NOMO-1 (cell line): Measurements from ENCODE around the gene CADM2.
"Not testable (repeated sequence)": the region's sequence is repeated elsewhere in the genome, so short reads cannot be mapped to it uniquely, and the experiment has no call there.

Source experiments
- DNase-seq, 2 experiments: peaks; one replicate each; lab custom pipeline; 2025; ENCODE audit not compliant: unreplicated experiment in 2 of 2; lab: John Stamatoyannopoulos, UW

Gene CADM2

DNA sequence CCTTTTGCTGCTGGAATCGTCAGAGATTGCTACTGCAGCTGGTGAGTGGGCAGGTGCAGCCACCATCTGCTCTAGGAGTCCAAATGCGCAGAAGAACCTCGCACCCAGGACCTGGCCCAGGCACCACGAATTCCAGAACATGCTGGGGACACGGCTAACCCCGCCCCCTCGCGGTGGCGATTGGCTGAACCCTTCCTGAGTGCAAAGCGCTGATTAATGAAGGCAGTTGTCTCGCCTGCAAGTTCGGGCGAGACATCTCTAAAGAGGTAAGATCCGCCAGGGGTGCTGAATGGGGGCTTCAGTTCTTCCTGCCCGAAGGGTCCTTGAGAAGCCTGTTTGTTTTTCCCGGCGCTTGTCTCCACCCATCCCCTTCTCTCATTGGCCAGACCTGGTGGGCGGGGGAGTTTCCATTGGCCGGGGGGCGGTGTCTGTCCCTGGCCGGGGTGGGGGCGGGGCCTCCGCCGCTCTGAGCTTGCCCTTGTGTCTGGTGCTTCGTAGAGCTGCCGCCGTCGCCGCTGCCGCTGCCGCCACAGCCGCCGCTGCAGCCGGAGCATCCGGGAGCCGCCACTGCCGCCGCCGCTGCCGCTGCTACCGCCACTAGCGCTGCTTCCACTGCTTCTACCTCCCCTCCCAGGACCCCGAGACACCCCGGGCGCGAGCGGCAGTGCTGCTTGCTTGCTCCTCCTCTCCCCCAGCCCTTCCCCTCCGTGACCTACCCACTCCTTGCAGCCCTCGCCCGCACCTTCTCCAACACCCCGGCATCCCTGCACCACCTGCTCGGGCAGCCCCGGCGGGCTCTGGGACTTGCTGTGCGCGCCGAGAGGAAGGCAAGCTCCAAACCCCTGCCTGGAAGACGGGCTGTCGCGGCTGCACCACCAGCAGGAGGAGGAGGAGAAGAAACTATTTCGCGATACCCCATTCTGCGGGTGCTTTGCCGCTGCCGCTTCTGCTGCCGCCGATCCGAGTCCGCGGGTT is at the start of gene CADM2:
CADM2 (plus strand) TSS at position 495 of the 975 bp plus-strand sequence.
- DNase-seq, result no peak

DNA sequence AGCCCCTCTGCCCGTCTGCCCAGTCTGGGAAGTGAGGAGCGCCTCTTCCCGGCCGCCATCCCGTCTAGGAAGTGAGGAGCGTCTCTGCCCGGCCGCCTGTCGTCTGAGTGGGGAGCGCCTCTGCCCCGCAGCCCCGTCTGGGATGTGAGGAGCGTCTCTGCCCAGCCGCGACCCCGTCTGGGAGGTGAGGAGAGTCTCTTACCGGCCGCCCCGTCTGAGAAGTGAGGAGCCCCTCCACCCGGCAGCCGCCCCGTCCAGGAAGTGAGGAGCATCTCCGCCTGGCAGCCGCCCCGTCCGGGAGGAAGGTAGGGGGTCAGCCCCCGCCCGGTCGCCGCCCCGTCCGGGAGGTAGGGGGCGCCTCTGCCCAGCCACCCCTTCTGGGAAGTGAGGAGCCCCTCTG is 40.2 kb upstream of the CADM2 start:
- DNase-seq, result not testable (repeated sequence)

DNA sequence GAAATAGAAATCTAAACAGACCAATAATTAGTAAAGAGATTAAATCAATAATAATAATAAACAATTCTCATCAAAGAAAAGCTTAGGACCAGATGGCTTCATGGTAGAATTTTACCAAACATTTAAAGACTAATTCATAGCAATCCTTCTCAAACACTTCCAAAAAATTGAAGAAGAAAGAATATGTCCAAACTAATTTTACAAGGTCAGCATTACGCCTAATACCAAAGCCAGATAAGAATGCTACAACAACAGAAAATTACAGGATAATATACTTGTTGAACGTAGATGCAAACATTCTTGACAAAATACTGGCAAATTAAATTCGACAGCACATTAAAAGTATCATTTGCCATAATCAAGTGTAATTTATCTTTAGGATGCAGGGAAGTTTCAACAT is 36.1 kb upstream of the CADM2 start:
- no peak for DNase-seq

DNA sequence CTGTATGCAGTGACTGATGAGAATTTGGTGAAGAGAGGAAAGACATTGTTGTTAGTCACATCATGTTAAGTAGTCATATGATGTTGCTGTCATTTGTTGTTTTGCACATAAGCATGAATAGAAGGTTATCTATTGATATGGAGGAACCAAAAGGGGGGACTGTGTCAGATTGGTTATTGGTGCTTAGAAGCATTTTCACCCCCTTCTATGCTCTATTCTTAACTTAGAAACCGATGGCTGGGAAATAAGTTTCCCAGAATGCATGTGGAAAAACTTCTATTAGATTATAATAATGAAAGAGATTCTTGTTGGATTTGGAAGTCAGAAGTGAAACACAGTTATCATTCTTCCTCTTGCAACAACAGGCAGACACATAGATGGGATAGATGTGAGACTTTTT is 33.2 kb upstream of the CADM2 start:
- DNase-seq, result no peak

DNA sequence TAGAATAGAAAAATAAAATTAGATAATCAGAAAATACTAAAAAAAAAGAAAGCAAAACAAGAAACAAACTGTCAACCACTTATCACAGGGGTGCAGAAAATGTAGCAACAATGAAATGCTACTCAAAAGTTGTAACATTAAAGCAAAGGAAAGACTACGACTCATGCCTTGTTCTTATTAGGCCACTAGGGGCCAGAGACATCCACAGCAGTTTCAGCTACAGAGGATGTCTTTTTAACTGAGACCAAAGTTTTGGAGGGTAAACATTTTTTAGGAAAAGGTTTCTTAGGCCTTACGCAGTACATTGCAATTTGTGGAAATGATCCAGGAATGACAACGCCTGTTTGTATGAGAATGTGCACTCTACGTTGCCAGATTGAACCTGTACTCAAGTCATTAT is 15.4 kb upstream of the CADM2 start:
- DNase-seq, result no peak

DNA sequence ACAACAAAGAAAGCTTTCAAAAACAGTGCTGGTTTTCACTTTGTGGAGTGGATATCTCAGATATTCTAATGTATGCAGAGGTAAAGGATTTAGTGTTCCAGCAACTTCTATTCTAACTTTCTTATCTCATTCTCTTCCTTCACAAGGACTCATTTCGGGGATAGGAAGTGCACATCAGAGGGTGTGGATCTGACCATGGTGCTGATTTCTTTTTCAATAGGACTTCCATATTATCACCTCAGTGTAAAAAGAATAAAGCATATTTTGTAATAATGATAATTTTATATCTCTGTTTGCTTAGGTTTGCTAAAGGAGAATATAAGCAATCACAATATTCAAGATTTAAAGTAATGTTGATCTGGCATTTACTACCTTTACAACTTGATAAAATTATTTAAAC is 12.5 kb upstream of the CADM2 start:
- no peak for DNase-seq

DNA sequence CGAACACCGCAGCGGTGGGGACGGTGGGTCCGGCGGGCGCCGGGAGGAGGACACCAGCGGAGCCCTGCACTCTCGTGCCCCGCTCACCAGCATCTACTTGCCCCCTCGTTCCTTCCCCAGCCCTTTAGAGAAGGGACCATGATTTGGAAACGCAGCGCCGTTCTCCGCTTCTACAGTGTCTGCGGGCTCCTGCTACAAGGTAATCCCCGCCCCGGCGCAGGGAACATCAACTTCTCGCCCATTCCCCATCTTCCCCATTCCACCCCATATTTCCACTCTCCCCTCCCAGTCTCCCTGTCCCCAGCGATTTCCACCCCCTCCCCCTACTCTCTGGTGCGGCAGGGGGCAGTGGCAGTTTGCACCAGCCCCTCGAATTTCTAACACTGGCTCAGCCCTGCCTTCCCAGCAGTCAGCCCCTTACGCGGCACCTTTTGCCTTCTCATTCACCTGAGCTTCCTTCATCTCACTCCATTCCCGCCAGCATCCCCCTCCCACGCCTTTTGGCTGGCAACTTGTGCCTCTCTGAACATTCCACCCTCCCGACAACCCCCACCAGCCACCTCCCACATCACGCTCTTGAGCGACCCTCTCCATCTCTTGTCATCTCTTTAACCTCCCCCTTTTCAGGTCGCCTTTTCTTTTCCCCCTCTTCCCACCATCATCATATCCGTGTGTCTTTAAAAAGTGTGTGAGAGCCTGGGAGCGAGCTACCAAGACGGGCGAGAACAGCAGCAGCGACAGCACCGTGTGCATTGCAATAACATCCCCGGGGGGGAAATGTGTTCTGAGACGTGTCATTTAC is 882 bp downstream of the CADM2 start:
- DNase-seq, result no peak

DNA sequence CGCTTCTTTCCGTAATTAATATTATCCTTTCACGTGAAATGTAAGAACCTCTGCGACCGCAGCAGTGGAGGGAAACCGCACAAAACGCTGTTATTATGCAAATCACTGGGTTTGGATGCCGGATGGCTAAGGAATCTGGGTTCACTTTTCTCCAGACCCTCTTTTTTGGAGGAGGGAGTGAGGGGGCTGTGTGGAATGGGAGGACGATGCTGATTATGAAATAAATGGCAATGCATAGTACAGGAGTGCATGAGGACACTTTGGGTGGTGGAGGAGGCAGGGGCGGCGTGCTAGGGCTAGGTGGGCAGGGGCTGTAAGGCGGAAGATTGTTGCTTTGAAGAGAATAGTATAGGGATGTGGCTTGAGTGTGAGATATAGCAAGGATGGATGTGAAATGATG is 1.8 kb downstream of the CADM2 start:
- no peak for DNase-seq

DNA sequence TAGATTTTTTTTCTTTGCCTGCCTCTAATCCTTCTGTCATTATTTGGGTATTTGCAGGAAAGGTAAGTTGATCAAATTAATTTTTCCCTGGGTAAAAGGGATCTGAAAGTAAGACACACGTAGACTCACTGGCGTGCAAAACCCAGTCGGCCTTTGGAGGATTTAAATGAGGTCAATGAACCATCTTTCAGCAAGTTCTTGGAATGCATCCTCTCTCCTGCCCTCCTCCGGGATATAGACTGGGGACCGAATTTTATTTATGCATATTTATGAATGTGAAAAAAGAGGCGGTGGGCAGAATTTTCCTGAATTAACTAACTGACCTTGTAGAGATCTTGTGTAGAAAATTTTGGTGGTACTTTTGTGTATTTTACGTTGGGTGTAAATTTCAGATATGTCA is 2.2 kb downstream of the CADM2 start:
- no peak for DNase-seq

DNA sequence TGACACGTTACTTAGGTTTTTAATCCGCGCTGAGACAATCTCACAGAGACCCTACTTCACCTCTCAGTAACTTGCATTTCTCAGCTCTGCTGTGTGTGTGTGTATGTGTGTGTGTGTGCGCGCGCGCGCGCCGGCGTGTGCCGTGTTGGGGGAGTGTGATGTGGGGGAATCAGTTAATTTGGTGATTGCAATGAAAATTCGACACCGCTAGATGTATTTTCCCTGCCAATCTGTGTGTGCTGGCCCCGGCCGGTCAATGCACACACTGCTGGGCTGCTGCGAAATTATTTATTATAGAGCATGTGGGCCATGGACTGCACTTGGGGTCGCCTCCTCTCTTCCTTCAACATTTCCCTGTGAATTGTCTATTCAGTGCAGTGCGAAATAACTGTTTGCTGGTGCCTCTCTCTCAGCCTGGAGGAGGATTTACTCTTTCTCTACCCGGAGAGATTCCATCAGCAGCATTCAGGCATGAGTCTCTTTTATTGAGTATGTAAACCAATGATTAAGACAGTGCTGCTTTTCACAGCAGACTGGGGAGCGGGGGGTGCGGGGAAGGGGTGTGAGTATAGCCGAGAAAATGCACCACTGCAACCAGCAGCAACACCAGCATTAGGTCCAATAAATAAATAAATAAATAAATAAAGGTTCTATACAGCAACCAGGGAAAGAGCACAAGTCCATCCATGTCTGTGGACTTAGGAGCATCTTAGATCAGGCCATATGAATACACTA is 2.9 kb downstream of the CADM2 start:
- DNase-seq, result no peak

DNA sequence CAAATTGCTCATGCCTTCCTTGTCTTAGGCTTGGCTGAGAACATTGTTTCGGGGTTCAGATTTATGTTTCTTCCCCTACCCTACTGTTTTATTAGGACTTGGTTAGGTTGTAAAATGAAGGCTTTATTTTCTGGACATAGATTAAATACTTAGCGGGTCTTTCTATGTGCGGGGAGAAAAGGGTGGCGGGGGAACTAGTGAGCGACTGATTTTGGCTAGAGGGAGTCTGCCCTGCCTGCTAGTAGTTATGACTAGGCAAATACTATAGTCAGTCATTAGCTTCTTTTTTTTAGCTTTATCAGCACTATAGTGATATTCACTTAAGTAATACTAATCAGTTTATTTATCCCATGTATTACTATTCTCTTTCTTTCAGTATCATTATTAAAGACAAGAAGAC is 3.6 kb downstream of the CADM2 start:
- DNase-seq, result no peak

DNA sequence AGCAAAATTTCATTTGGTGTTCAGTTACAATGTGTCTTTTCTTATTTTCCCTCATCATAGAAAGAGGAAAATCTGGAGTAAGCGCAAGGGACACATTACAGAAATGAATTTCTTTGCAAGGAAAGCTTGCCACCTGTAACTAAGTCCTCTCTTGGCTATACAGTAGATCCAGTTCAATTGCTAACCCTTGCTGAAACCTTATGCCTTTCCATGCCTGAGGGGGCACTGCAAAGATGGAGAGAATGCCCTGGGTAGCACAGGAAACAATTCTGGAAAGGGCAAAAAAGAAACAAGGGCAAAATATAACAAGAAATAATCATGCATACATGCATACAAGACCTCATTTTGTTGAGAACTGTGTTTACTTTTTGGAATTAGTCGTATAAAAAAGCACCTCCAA is 4.3 kb downstream of the CADM2 start:
- DNase-seq, result no peak

DNA sequence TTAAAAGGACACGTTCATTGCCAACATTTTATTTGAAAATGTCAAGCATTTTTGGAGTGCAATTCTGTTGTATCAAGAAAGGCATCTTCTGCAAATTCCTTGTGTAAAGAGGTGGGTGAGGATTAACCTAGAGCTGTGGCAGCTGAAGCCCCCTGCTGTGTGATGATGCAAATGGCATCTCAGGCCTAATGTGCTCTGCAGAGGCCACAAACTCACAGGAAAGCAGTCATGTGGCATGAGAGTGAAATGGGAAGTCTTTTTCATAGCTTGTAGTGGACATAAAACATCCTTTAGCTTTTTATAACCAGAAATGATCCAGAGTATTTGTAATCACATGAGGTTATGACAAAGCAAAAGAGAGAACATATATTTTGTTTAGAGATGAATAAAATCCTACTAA is 6.4 kb downstream of the CADM2 start:
- DNase-seq, result no peak

DNA sequence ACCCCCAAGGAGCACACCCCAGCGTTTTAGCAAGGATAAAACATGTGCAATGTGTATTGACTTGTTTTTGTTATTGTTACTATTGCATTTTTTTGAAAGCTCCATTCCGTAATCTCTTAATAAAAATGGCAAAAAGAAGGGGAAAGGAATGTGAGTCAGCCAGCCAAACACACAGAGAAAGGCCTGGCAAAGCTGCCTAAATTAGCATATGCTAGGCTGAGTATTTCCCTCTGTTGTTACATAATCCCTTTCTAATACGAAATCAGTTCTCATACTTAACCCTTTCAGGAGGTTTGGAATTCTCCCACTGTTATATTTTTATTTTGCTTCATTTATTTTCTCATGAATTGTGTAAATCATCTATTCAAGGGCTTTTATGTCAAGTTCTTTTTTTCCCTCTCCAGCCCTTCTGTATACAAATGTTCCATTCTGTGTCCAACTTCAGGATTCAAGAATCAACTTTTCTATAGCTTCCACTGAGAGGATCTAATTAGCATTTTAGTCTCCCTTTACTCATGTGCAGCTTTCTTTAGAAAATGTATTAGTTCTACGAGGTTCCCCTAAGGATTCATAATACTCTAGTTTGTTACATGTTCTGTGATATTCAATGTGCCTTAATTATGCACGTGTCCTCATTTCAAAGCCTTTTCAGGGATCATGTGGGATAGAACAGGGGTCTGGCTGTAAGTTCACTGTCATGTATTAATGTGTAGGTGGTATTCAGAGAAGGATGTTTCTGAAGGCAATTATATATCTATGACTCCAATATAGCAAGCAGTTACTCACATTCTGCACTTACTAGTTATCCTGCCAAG is 9.2 kb downstream of the CADM2 start:
- no peak for DNase-seq

DNA sequence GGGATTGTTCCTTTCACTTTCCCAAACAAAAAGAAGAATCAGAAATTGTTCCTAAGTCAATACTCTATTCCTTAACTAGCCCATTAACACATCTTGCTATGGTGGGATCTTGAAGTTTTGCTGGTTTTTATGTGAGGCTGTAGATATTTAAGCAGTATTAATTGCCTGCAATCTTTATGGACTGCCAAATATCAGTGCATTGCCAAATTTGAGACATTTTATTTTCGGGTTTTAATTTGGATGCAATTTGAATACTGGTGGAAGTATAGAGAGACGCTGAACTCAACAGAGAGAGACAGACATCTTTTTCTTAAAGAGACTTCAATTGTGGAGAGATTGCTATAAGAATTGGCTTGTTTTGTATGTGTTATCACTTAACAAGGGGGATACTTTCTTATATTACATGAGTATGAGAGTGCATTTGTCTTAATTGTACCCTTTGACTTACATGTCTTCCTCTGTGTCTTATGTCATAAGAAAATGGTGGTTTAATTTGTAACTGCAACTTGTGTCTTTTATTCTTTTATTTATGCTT is 10.0 kb downstream of the CADM2 start:
- no peak for DNase-seq

DNA sequence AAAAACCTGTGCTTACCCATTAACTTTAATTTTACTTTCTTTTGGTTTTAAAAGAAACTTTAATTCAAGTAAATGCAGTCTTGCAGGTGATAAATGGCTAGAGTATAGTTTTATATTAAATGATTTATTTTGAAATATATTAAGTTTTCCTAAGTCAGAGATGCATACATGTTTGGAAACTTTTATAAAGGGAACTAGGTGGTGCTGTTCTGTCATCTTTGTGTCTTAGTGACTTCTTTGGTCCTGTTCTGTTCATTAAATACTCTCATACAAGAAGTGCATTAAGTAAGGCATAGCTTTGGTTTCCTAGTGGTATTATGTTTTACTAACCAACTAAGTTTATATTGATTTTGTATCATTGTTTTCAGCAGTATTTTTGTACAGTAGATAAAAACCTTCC is 15.6 kb downstream of the CADM2 start:
- DNase-seq, result no peak

DNA sequence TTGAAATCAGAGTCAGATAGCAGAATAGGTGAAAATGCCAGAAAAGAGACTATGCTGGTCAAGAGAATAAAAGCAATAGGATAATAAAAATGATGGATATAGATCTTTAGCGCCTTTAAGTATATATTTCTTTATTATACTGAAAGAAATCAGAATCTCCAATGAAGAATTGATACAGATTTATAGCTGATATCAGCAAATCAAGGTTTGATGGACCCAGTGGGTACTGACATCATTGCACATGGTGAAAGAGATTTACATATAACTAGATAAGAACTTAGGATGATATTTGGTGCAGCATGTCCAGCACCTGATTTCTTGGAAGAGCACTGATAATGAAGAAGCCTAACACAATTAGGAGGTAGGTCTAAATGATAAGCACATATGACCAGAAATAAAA is 18.2 kb downstream of the CADM2 start:
- no peak for DNase-seq

DNA sequence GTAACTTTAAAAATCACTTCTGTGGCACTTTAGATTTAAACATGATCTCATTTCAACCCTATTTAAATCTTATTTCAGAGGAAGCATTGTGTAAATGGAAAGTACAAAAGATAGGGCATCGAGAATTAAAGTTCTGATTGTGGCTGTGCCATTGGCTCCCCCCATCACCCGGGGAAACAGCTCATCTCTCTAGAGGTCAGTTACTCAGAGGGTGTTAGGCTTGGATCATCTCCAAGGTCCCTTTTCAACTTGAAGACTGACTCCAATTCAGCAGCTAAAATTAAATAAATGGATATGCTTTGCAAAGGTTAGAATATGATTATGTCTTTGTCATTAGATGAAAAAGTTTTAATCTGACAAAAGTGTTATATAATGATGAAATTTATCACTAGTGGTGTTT is 20.1 kb downstream of the CADM2 start:
- no peak for DNase-seq

DNA sequence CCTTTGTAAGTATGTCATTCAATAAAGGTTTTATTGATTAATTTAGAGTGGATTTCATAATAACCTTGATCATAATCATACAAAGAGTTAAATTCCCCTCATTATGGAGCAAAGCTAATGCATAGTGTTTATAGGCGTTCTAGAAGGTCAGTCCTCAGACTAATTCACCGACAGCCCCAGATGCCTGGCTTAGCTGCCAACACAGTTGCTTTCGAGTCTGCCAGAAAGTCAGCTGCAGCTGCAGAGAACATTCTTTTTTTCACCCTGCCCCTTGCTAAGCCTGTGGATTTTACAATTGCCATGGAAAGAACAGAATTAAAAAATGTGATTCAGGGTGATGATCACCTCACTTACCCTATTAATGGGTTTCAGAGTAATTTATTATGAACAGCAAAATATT is 21.2 kb downstream of the CADM2 start:
- no peak for DNase-seq

DNA sequence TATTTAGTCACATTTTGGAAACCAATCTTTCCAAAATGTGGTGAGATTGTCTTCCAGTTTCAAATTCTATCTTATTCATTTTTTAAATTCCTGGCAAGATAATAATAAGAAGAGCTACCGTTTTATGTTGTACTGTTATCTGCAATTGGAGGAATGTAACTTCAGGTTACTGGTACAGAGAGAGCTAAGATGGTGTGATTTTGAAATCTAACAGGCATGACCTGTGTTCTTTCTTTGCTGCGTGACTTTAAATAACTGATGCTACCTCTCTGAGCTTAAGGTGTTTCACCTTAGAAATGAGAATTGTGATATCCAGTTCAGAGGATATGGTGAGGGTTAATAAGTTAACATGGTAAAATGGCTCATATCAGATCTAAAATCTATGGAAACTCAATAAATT is 21.7 kb downstream of the CADM2 start:
- DNase-seq, result no peak
